GM12872 (cell line): Measurements from ENCODE around the gene SPATA33.

Source experiments
- TF ChIP-seq, protein P1 (sequence below): IDR thresholded peaks from 3 replicates; pipeline ENCODE4 v1.5.1; 2011; ENCODE audit warnings: low read depth, mild to moderate bottlenecking, low read length, moderate library complexity; ENCODE audit not compliant: insufficient read depth

SPATA33 gene

DNA sequence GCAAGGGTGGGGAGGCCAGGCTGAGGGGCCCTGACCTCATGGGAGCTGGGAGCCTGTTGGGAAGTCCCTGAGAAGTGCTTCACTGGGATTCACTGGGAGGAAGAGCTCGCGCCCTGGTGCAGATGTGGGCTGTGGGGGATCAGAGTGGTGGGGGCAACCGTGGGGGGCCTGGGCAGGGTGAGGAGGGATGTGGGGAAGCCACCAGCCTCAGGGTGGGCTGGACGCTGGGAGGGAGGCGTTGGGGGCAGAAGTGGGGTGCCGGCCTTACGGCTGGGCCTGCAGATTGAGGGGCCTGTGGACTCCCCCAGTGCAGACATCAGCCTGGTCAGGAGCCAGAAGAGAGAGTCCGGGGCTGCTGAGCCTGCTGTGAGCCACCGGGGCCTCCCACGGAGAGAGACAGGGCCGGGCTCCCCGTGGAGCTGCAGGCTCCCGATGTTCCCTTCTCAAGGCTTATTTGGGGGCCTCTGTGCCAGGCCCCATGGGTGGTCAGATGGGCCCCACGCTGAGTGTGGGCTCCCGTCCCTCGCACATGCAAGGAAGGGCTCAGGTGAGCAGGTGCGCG is 36.4 kb upstream of the SPATA33 start:
- TF ChIP-seq, protein P1, sequence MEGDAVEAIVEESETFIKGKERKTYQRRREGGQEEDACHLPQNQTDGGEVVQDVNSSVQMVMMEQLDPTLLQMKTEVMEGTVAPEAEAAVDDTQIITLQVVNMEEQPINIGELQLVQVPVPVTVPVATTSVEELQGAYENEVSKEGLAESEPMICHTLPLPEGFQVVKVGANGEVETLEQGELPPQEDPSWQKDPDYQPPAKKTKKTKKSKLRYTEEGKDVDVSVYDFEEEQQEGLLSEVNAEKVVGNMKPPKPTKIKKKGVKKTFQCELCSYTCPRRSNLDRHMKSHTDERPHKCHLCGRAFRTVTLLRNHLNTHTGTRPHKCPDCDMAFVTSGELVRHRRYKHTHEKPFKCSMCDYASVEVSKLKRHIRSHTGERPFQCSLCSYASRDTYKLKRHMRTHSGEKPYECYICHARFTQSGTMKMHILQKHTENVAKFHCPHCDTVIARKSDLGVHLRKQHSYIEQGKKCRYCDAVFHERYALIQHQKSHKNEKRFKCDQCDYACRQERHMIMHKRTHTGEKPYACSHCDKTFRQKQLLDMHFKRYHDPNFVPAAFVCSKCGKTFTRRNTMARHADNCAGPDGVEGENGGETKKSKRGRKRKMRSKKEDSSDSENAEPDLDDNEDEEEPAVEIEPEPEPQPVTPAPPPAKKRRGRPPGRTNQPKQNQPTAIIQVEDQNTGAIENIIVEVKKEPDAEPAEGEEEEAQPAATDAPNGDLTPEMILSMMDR = no peak

DNA sequence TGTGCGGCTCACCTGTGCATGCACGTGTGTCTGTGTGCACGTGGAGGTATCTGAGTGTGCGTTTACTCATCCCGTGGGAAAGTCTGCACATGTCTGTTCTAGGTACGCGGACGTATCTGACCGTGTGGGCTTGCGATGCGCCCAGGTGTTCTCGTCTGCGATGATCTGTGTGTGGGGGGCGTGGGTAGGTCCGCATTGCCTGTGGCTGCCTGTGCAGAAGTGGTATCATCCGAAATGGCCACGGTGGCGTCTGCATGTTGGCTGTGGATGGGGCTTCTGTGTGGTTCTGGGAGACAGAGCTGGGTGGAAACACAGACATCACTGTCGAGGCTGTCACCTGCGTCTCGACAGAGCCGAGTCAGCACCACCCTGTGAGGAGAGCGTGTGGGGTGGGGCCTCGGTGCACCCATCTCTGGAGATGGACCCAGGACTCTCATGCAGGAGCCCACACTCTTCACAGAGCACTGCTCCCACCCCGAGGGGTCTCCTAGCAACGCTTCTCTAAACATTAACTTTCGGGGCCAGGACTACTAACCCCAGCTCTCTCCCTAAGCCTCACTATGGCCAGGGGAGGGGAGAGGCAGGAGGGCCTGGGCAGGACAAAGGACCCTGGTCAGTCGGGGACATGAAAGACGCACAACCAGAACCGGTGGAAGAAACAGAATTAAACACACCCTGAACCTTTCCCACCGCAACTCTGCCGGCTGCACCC is 35.8 kb upstream of the SPATA33 start:
- TF ChIP-seq, protein P1 = no peak

DNA sequence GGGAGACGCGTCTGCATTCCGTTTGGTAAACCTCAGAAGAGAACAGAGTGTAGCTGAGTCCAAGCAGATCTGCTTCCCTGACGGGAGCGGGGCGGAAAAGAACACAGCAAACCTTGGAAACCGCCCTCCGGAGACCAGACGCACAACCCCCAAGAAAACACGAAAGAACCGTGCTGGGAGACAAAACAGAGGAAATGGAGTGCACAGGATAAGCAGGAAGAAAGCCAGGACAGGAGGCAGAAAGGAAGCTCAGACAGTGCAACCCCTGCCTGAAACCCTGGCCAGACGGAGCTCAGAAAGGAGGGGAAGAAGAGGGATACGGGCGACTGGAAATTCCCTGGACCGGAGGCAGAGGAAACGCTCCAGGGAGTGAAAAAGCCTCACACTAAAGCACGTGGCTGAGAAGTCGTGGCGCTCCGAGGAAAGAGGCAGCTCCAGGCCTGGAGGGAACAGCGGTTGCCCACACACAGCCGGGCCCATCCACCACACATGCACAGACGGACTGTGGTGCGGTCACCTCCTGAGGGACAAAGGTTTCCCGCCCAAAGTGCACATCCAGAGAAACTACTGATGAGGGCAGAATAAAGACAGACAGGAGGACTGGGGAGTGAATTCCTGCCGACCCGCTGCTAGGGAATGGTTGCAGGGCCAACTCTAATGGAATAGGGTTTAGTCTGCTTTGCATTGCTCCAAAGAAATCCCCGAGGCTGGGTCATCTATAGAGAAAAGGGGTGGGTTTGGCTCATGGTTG is 34.0 kb upstream of the SPATA33 start:
- TF ChIP-seq, protein P1 = no peak

DNA sequence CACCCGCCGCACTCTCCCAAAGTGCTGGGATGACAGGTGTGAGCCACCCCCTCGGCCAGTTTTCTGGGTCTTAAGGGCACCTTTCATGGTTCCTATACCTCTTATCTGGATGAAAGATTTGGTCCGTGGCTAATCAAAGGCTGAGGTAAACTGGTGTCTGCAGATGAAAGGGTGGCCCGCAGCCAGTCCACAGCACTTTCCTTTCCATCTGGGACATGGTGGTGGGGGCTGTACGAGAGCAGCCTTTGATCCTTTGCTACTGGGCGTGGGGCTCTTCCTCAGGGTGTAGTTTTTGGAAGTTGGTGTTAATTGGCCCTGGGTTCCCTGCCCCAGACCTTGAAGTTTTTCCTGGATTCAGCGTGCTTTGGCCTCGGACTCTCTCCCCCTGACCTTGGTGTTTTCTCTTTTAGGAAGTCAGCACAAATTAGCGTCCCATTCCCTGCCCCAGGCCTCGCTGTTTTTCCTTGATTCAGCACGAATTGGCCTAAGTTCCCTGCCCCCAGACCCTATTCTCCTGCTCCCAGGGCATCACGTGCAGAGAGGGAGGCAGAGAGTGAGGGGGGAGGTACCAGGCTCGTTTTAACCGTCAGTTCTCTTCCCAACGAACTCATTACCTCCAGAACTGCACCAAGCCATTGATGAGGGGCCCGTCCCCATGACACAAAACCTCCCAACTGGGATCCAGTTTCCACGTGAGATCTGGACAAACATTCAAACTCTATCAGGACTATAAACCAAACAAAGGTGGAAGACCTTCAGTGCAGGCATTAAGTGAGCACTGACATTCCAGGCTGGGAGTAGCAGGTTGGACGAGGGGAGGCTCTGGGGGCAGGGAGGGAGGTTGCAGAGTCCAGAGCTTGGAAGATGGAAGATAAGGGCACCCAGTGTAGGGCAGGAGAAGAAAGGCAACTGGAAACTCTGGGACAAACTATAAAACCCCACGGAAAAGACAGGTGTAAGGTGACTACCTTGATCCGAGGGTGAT is 32.6 kb upstream of the SPATA33 start:
- TF ChIP-seq, protein P1 = no peak

DNA sequence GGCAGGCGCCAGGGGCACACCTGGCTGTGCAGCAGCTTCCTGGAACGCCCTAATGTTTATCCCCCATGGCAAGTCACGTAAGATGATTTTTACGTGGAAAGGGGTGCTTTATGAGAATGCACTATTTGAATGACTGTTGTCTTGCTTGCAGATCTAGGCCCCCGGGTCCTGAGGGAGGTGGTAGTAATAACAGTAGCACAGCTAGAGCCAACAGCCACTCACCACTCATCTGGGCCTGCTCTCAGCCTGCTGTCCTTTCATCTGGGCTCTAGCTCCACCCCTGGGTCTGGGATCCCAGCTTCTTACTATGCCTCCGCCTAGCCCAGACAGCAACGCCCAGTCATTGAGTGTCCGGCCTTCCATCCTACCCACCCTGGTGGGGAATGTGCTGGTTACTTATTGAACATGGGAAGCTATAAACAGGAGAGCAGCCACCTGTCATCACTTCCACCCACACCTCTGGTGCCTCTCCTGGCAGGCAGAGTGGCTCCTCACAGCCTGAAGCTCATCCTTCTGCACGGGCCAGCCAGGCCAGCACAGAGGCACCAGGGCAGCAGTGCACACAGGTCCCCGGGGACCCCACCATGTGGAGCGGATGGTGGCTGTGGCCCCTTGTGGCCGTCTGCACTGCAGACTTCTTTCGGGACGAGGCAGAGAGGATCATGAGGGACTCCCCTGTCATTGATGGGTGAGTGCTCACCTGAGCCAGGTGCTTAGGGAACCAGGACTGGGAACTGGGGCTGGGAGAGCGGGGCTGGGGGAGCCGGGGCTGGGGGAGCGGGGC is 27.6 kb upstream of the SPATA33 start:
- TF ChIP-seq, protein P1 = no peak

DNA sequence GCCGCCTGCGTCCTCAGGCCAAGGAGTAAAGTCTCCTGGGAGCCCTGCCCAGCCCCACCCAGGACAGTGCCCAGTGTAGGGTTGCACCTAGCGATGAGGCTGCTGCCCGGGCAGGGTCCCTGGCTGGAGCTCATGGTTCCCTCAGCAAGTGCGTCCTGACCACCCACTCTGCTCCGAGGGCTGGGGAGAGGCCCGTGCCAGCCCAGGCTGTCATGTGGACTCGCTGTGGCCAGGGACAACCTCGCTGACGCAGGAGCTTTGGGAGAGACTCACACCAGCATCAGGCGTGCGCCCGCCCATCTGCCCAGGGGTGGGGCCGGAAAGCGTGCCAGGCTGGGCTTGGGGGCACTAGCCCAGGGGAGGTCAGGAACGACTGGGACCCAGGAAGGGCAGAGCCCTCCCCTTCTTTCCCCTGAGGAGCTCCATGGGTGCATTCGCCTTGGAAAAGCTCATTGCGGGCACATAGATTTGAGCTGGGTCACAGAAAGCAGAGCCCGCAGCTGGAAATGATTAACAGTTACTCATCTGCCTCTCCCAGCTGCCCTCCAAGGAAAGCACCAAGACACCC is 24.5 kb upstream of the SPATA33 start:
- TF ChIP-seq, protein P1 = no peak
